Ishikawa (cell line): ENCODE measurements around the gene RTN4RL1.
A peak's percentile ranks its signal among the peaks of the same experiment; 100 is the strongest.

Experiments
- CEBPB ChIP-seq: IDR thresholded peaks from 2 replicates; pipeline ENCODE4 v1.6.1; 2012
- CREB1 ChIP-seq: IDR thresholded peaks from 2 replicates; pipeline ENCODE4 v1.6.1; 2012; ENCODE audit warnings: low read depth
- EGR1 ChIP-seq: IDR thresholded peaks from 2 replicates; pipeline ENCODE4 v1.6.1; 2012
- EP300 ChIP-seq: IDR thresholded peaks from 2 replicates; pipeline ENCODE4 v1.6.1; 2012; ENCODE audit warnings: borderline replicate concordance
- FOXM1 ChIP-seq: IDR thresholded peaks from 2 replicates; pipeline ENCODE4 v1.6.1; 2012; ENCODE audit warnings: low read depth, borderline replicate concordance
- MAX ChIP-seq: IDR thresholded peaks from 2 replicates; pipeline ENCODE4 v1.6.1; 2012
- NFIC ChIP-seq: IDR thresholded peaks from 2 replicates; pipeline ENCODE4 v1.6.1; 2012
- RAD21 ChIP-seq: IDR thresholded peaks from 2 replicates; pipeline ENCODE4 v1.6.1; 2012; ENCODE audit warnings: low read depth
- REST ChIP-seq: IDR thresholded peaks from 2 replicates; pipeline ENCODE4 v1.6.1; 2012; ENCODE audit warnings: low read depth, mild to moderate bottlenecking
- TAF1 ChIP-seq: IDR thresholded peaks from 2 replicates; pipeline ENCODE4 v1.6.1; 2012; ENCODE audit warnings: low read depth, mild to moderate bottlenecking
- TCF12 ChIP-seq: IDR thresholded peaks from 2 replicates; pipeline ENCODE4 v1.6.1; 2012; ENCODE audit warnings: low read depth
- TEAD4 ChIP-seq: IDR thresholded peaks from 2 replicates; pipeline ENCODE4 v1.6.1; 2012
- USF1 ChIP-seq: IDR thresholded peaks from 2 replicates; pipeline ENCODE4 v1.6.1; 2012
- YY1 ChIP-seq: IDR thresholded peaks from 2 replicates; pipeline ENCODE4 v1.6.1; 2012; ENCODE audit warnings: low read depth
- ZBTB7A ChIP-seq: IDR thresholded peaks from 2 replicates; pipeline ENCODE4 v1.6.1; 2012; ENCODE audit warnings: low read depth

The RTN4RL1 gene

GRCh38 chr17:2025622-2026309 is 632 bp upstream of the RTN4RL1 start:
- TF ChIP-seq RAD21, result peak; percentile 62
- no peak for TF ChIP-seq FOXM1

GRCh38 chr17:2024572-2025219 is 438 bp downstream of the RTN4RL1 start:
- TF ChIP-seq YY1, result no peak
- peak; percentile 48; the same call in 1 of the 2 replicates for TF ChIP-seq MAX
- no peak for TF ChIP-seq ZBTB7A
- no peak for TF ChIP-seq NFIC

- TF ChIP-seq YY1, result no peak
- TF ChIP-seq MAX, result no peak; the same call in none of the 2 replicates
- TF ChIP-seq CREB1, result no peak
- peak; percentile 45 for TF ChIP-seq CEBPB
- TF ChIP-seq USF1, result no peak
- no peak for TF ChIP-seq EGR1
Measured at GRCh38 chr17:2023692-2024571, 1.2 kb downstream of the RTN4RL1 start.

GRCh38 chr17:2023256-2023655 is 1.9 kb downstream of the RTN4RL1 start:
- TF ChIP-seq ZBTB7A, result no peak
- TF ChIP-seq RAD21, result no peak
- TF ChIP-seq USF1, result no peak
- TF ChIP-seq CREB1, result no peak
- TF ChIP-seq TCF12, result no peak
- TF ChIP-seq MAX, result no peak
- TF ChIP-seq EGR1, result no peak
- no peak for TF ChIP-seq FOXM1
- TF ChIP-seq YY1, result no peak

GRCh38 chr17:2022647-2023240 is 2.4 kb downstream of the RTN4RL1 start:
- TF ChIP-seq CEBPB (no peak), ZBTB7A (no peak), TAF1 (no peak), TCF12 (no peak), RAD21 (no peak), TEAD4 (no peak), YY1 (no peak), MAX (no peak)

- no peak for TF ChIP-seq FOXM1
- no peak for TF ChIP-seq MAX
- no peak for TF ChIP-seq RAD21
Measured at GRCh38 chr17:2020721-2021120, 4.4 kb downstream of the RTN4RL1 start.

GRCh38 chr17:2019723-2020122 is 5.4 kb downstream of the RTN4RL1 start:
- TF ChIP-seq CREB1, result no peak
- TF ChIP-seq ZBTB7A, result no peak
- no peak for TF ChIP-seq TCF12
- no peak for TF ChIP-seq NFIC
- no peak for TF ChIP-seq EGR1
- TF ChIP-seq EP300, result no peak
- TF ChIP-seq YY1, result no peak
- no peak for TF ChIP-seq FOXM1
- no peak for TF ChIP-seq CEBPB
- TF ChIP-seq RAD21, result no peak
- TF ChIP-seq USF1, result no peak
- no peak for TF ChIP-seq REST
- no peak for TF ChIP-seq TAF1
- no peak for TF ChIP-seq TEAD4
- no peak for TF ChIP-seq MAX
